Thymus (tissue), 11 donors: ENCODE data around the gene TLR7. TPM values are rescaled to one million over a fixed set of nuclear protein-coding genes. Genes with fewer than 3 reads are reported as not detected.

Source experiments
- DNase-seq, 9 donors: peaks; one replicate each; pipeline ENCODE4 v3.0.0-alpha.2; 2013; ENCODE audit warnings: low spot score in 9 of 9, low read depth in 6 of 9, missing footprints in 1 of 9
- H3K27ac ChIP-seq, 2 donors: one replicate each; pipeline ENCODE4 v1.5.1; 2013; ENCODE audit warnings: control low read depth in 1 of 2, low read depth in 1 of 2, low read length in 1 of 2, mild to moderate bottlenecking in 1 of 2, moderate library complexity in 1 of 2
- H3K27me3 ChIP-seq, 2 donors: one replicate each; pipeline ENCODE4 v1.5.1; 2013; ENCODE audit warnings: low read length in 1 of 2; ENCODE audit not compliant: control insufficient read depth in 2 of 2, insufficient read depth in 1 of 2
- H3K36me3 ChIP-seq, 2 donors: one replicate each; pipeline ENCODE4 v1.5.1; 2013; ENCODE audit warnings: low read length in 1 of 2, mild to moderate bottlenecking in 1 of 2, moderate library complexity in 1 of 2; ENCODE audit not compliant: control insufficient read depth in 2 of 2, insufficient read depth in 2 of 2
- H3K4me1 ChIP-seq, 2 donors: one replicate each; pipeline ENCODE4 v1.5.1; 2013; ENCODE audit warnings: low read length in 2 of 2; ENCODE audit not compliant: control insufficient read depth in 2 of 2, insufficient read depth in 2 of 2
- H3K4me3 ChIP-seq, 2 donors: one replicate each; pipeline ENCODE4 v1.5.1; 2013; ENCODE audit warnings: low read length in 2 of 2, control low read depth in 1 of 2, mild to moderate bottlenecking in 1 of 2
- H3K9me3 ChIP-seq, 2 donors: one replicate each; pipeline ENCODE4 v1.5.1; 2013; ENCODE audit warnings: low read length in 1 of 2, mild to moderate bottlenecking in 1 of 2; ENCODE audit not compliant: control insufficient read depth in 2 of 2, insufficient read depth in 1 of 2
- WGBS: extraction: QIAGEN DNeasy Blood & Tissue Kit; methylation state at CpG from one replicate; pipeline ENCODE4 v1.1.7; 2013; 5-methylcytosine and 5-hydroxymethylcytosine counted together
- polyA plus RNA-seq: library from polyadenylated mRNA; stranded (reverse); fragments of 200-250 nt; gene quantifications from one replicate; pipeline ENCODE4 v1.2.3, GENCODE V29; 2013
- total RNA-seq: library from RNA; stranded (reverse); fragments of 120-200 nt; gene quantifications from one replicate; pipeline ENCODE4 v1.2.4, GENCODE V29; 2013
- donor health status: healthy.

The TLR7 gene
- total and polyA plus RNA-seq, 2 donors = 0.62 to 2.2 TPM

- no peaks in the 10 kb centered on the region for H3K36me3 ChIP-seq
- 64% methylated on average over 3 of the region's 3 CpGs for WGBS
- peaks cover 4 to 9% of the 10 kb centered on the region in 2 donors for H3K4me1 ChIP-seq
- H3K27me3 ChIP-seq = no peaks in the 10 kb centered on the region
- DNase-seq = no peak
- no peak overlapping the region for H3K4me3 ChIP-seq
- H3K9me3 ChIP-seq = no peaks in the 10 kb centered on the region
- peak overlapping the region; percentile 31 to 38 for H3K27ac ChIP-seq
Measured at GRCh38 chrX:12844319-12844718, 22.6 kb upstream of the TLR7 start.

- Histone ChIP-seq H3K27ac (no peak overlapping the region), H3K4me3 (no peak overlapping the region), H3K27me3 (no peaks in the 10 kb centered on the region), H3K36me3 (no peaks in the 10 kb centered on the region), H3K4me1 (peaks cover 2 to 6% of the 10 kb centered on the region in 2 donors), H3K9me3 (peaks cover 0 to 10% of the 10 kb centered on the region in 2 donors)
- DNase-seq = no peak
- WGBS = 90% methylated on average over 7 of the region's 7 CpGs
Measured at GRCh38 chrX:12865359-12865758, 1.5 kb upstream of the TLR7 start.

- H3K27me3 ChIP-seq = no peaks in the 10 kb centered on the region
- DNase-seq = no peak
- H3K4me1 ChIP-seq = peaks cover 2 to 6% of the 10 kb centered on the region in 2 donors
- whole genome bisulfite sequencing = 79% methylated on average over 4 of the region's 4 CpGs
- H3K36me3 ChIP-seq = no peaks in the 10 kb centered on the region
- H3K4me3 ChIP-seq = no peak overlapping the region
- H3K9me3 ChIP-seq = peaks cover 0 to 10% of the 10 kb centered on the region in 2 donors
- peak overlapping the region in 1 of 2 donors; percentile 14 for H3K27ac ChIP-seq
Measured at GRCh38 chrX:12867685-12868084, 813 bp downstream of the TLR7 start.

GRCh38 chrX:12868747-12869146, 1.9 kb downstream of the TLR7 start:
- H3K36me3 ChIP-seq = no peaks in the 10 kb centered on the region
- H3K4me3 ChIP-seq = no peak overlapping the region

GRCh38 chrX:12871257-12871656, 4.4 kb downstream of the TLR7 start:
- no peaks in the 10 kb centered on the region for H3K27me3 ChIP-seq
- H3K27ac ChIP-seq = no peak overlapping the region
- no peak for DNase-seq
- 92% methylated on average over 6 of the region's 6 CpGs for WGBS
- H3K36me3 ChIP-seq = no peaks in the 10 kb centered on the region
- H3K4me3 ChIP-seq = no peak overlapping the region
- no peaks in the 10 kb centered on the region for H3K9me3 ChIP-seq
- H3K4me1 ChIP-seq = peaks cover 2 to 3% of the 10 kb centered on the region in 2 donors

More at GRCh38 chrX:12868747-12869146, 1.9 kb downstream of the TLR7 start:
- H3K27ac ChIP-seq = no peak overlapping the region
- H3K27me3 ChIP-seq = no peaks in the 10 kb centered on the region
- 82% methylated on average over 4 of the region's 4 CpGs for WGBS
- DNase-seq = no peak
- peaks cover 2 to 6% of the 10 kb centered on the region in 2 donors for H3K4me1 ChIP-seq
- peaks cover 0 to 6% of the 10 kb centered on the region in 2 donors for H3K9me3 ChIP-seq

GRCh38 chrX:12872741-12873140, 5.9 kb downstream of the TLR7 start:
- WGBS = 97% methylated on average over 4 of the region's 4 CpGs
- Histone ChIP-seq H3K27ac (no peak overlapping the region), H3K9me3 (no peaks in the 10 kb centered on the region), H3K4me1 (peaks cover 0 to 3% of the 10 kb centered on the region in 2 donors), H3K36me3 (no peaks in the 10 kb centered on the region), H3K4me3 (no peak overlapping the region), H3K27me3 (no peaks in the 10 kb centered on the region)
- DNase-seq = no peak

GRCh38 chrX:12874581-12874980, 7.7 kb downstream of the TLR7 start:
- Histone ChIP-seq H3K4me1 (no peaks in the 10 kb centered on the region), H3K9me3 (no peaks in the 10 kb centered on the region), H3K4me3 (no peak overlapping the region), H3K27me3 (no peaks in the 10 kb centered on the region), H3K27ac (no peak overlapping the region), H3K36me3 (no peaks in the 10 kb centered on the region)
- 52% methylated on average over 4 of the region's 4 CpGs for WGBS
- no peak for DNase-seq

GRCh38 chrX:12877386-12877785, 10.5 kb downstream of the TLR7 start:
- no peak for DNase-seq
- H3K9me3 ChIP-seq = no peaks in the 10 kb centered on the region
- no peaks in the 10 kb centered on the region for H3K36me3 ChIP-seq
- no peak overlapping the region for H3K27ac ChIP-seq
- 89% methylated on average over 8 of the region's 8 CpGs for WGBS
- no peaks in the 10 kb centered on the region for H3K4me1 ChIP-seq
- no peaks in the 10 kb centered on the region for H3K27me3 ChIP-seq
- no peak overlapping the region for H3K4me3 ChIP-seq

GRCh38 chrX:12878536-12878935, 11.7 kb downstream of the TLR7 start:
- 100% methylated on average over 1 of the region's 1 CpG for WGBS
- Histone ChIP-seq H3K27me3 (no peaks in the 10 kb centered on the region), H3K4me1 (no peaks in the 10 kb centered on the region), H3K4me3 (no peak overlapping the region), H3K36me3 (no peaks in the 10 kb centered on the region), H3K27ac (no peak overlapping the region), H3K9me3 (no peaks in the 10 kb centered on the region)
- no peak for DNase-seq

- no peaks in the 10 kb centered on the region for H3K27me3 ChIP-seq
- H3K36me3 ChIP-seq = no peaks in the 10 kb centered on the region
- H3K4me3 ChIP-seq = no peak overlapping the region
- no peak for DNase-seq
- H3K9me3 ChIP-seq = no peaks in the 10 kb centered on the region
- no peak overlapping the region for H3K27ac ChIP-seq
- H3K4me1 ChIP-seq = no peaks in the 10 kb centered on the region
- WGBS = 75% methylated on average over 2 of the region's 2 CpGs
Measured at GRCh38 chrX:12881914-12882313, 15.0 kb downstream of the TLR7 start.
